Neural cell (in vitro differentiated cells): ENCODE results near the gene RGS6.

Experiments
- CTCF ChIP-seq: fragments of 450-650 bp; IDR thresholded peaks from 2 replicates; pipeline ENCODE4 v1.5.1; 2014; ENCODE audit warnings: antibody characterized with exemption, mild to moderate bottlenecking, moderate library complexity; ENCODE audit not compliant: poor library complexity, severe bottlenecking
- EP300 ChIP-seq: fragments of 450-650 bp; conservative IDR thresholded peaks from 2 replicates; pipeline ENCODE4 v1.6.1; 2014; ENCODE audit warnings: antibody characterized with exemption, mild to moderate bottlenecking, moderate library complexity; ENCODE audit not compliant: poor library complexity, severe bottlenecking
- POLR2AphosphoS5 ChIP-seq: IDR thresholded peaks from 2 replicates; pipeline ENCODE4 v1.6.1; 2012
- RAD21 ChIP-seq: fragments of 450-650 bp; conservative IDR thresholded peaks from 2 replicates; pipeline ENCODE4 v1.6.1; 2014; ENCODE audit warnings: antibody characterized with exemption, mild to moderate bottlenecking, moderate library complexity

- no peak for TF ChIP-seq POLR2AphosphoS5
- TF ChIP-seq RAD21 = no peak
- no peak for TF ChIP-seq CTCF
- TF ChIP-seq EP300 = no peak
Observed at GRCh38 chr14:72610096-72610830, 678.0 kb downstream of the RGS6 start.
